Measurements from ENCODE around the gene CMTM7.
A peak's percentile ranks its signal among the peaks of the same experiment; 100 is the strongest.

Gene CMTM7

GRCh38 chr3:32401556-32402081 is 10.0 kb downstream of the CMTM7 start:
- POLR2A ChIA-PET, result no interaction called here
- Histone ChIP-seq H3K9me3 (ENCODE audit: control insufficient read depth, insufficient read depth, low read depth, low read length) (no peaks in the 10 kb centered on the region), H3K36me3 (ENCODE audit: control insufficient read depth in 2 of 2, insufficient read depth in 1 of 2, low read length in 2 of 2) (no peaks in the 10 kb centered on the region), H3K4me3 (ENCODE audit: low read depth, low read length) (peak overlapping the region; percentile 31), H3K27ac (ENCODE audit: extremely low read depth, low read depth, low read length) (peak overlapping the region; percentile 82), H3K4me1 (ENCODE audit: control insufficient read depth, insufficient read depth, low read length) (peaks cover 5% of the 10 kb centered on the region; the same call in 1 of the 2 replicates)
- TF ChIP-seq ZNF350 (tag by site-specific recombination; IDR thresholded peaks at IDR 0.05) (no peak), SCRT2 (tag by site-specific recombination; IDR thresholded peaks at IDR 0.05) (no peak), KLF17 (tag by site-specific recombination; IDR thresholded peaks at IDR 0.05) (no peak), SCRT1 (tag by site-specific recombination; IDR thresholded peaks at IDR 0.05; ENCODE audit: borderline replicate concordance) (no peak), ZNF121 (tag by site-specific recombination; IDR thresholded peaks at IDR 0.05) (no peak), ZNF701 (tag by site-specific recombination; IDR thresholded peaks at IDR 0.05) (no peak), ZBTB44 (tag by site-specific recombination; IDR thresholded peaks at IDR 0.05) (no peak), ZNF624 (tag by site-specific recombination; IDR thresholded peaks at IDR 0.05) (no peak), ZBTB21 (tag by site-specific recombination; IDR thresholded peaks at IDR 0.05) (no peak), ZNF76 (tag by site-specific recombination; IDR thresholded peaks at IDR 0.05; ENCODE audit: borderline replicate concordance, low read depth) (no peak), RBAK (tag by site-specific recombination; IDR thresholded peaks at IDR 0.05) (no peak), ZNF626 (tag by site-specific recombination; IDR thresholded peaks at IDR 0.05) (no peak), ZBTB20 (tag by site-specific recombination; IDR thresholded peaks at IDR 0.05) (no peak), OSR2 (tag by site-specific recombination; IDR thresholded peaks at IDR 0.05) (no peak), ZNF791 (tag by site-specific recombination; IDR thresholded peaks at IDR 0.05) (no peak)
- CTCF ChIA-PET, result interaction anchor here (0.5 to 1.5 kb wide), 3 partner anchors 9 to 49 kb away, joined by 3 to 4 read pairs (median 4); partner anchors contain the start of gene CMTM7

GRCh38 chr3:32403663-32404062 is 12.0 kb downstream of the CMTM7 start:
- H3K9me3 ChIP-seq (ENCODE audit: control insufficient read depth, insufficient read depth, low read depth, low read length), result no peaks in the 10 kb centered on the region
- peaks cover 5% of the 10 kb centered on the region; the same call in 1 of the 2 replicates for H3K4me1 ChIP-seq (ENCODE audit: control insufficient read depth, insufficient read depth, low read length)
- CTCF ChIA-PET, result interaction anchor here (1.5 kb wide), 1 partner anchor 228 kb away, joined by 5 read pairs; no protein-coding TSS in a partner anchor
- H3K27ac ChIP-seq (ENCODE audit: extremely low read depth, low read depth, low read length), result no peak overlapping the region
- no peak overlapping the region for H3K4me3 ChIP-seq (ENCODE audit: low read depth, low read length)
- POLR2A ChIA-PET, result interaction anchor here (1.0 kb wide), 1 partner anchor 13 kb away, joined by 3 read pairs; no protein-coding TSS in a partner anchor
- no peaks in the 10 kb centered on the region for H3K36me3 ChIP-seq (ENCODE audit: control insufficient read depth in 2 of 2, insufficient read depth in 1 of 2, low read length in 2 of 2)
- TF ChIP-seq TSHZ1 (tag by site-specific recombination; IDR thresholded peaks at IDR 0.05; ENCODE audit: borderline replicate concordance) (no peak), PBX3 (CRISPR knock-in tag; IDR thresholded peaks at IDR 0.05) (no peak), EGR2 (tag by site-specific recombination; IDR thresholded peaks at IDR 0.05; ENCODE audit: low read depth) (no peak), ZNF600 (tag by site-specific recombination; IDR thresholded peaks at IDR 0.05) (0 out of 2 replicates have a peak, but pooled peaks have one; percentile 21), HIC1 (tag by site-specific recombination; IDR thresholded peaks at IDR 0.05) (no peak), ZFHX2 (tag by site-specific recombination; conservative IDR thresholded peaks at IDR 0.05) (no peak), SP7 (tag by site-specific recombination; IDR thresholded peaks at IDR 0.05) (peak; percentile 95), ZNF214 (tag by site-specific recombination; IDR thresholded peaks at IDR 0.05; ENCODE audit: borderline replicate concordance) (no peak)

Measured in HEK293 (cell line).